Keratinocyte (primary cell): Measurements from ENCODE around the gene GGA2. TPM values are rescaled to one million over a fixed set of nuclear protein-coding genes. Genes with fewer than 3 reads are reported as not detected.

Source experiments
- DNase-seq: peaks from one replicate; pipeline ENCODE4 v3.0.0-alpha.2; 2011; ENCODE audit warnings: low read depth, missing footprints, low spot score
- FAIRE-seq: peaks from 2 replicates; lab custom pipeline; 2011; peaks lifted over from hg19 to GRCh38; lab: Jason Lieb, UNC
- H2AFZ ChIP-seq: 2 replicates; pipeline ENCODE4 v1.6.0; 2012; ENCODE audit warnings: low read length, control low read depth, inconsistent platforms; ENCODE audit not compliant: control insufficient read depth
- H3K27ac ChIP-seq: 2 replicates; pipeline ENCODE4 v1.5.1; 2011; ENCODE audit warnings: low read length; ENCODE audit not compliant: control insufficient read depth, insufficient read depth
- H3K27me3 ChIP-seq: 3 replicates; pipeline ENCODE4 v1.6.0; 2011; ENCODE audit warnings: low read length; ENCODE audit not compliant: control insufficient read depth, insufficient read depth; ENCODE audit errors: extremely low read depth
- H3K36me3 ChIP-seq, 2 experiments: 2 replicates in 1 of 2; 3 replicates in 1 of 2; pipeline ENCODE4 v1.5.1; 2011; ENCODE audit warnings: low read length in 2 of 2, mild to moderate bottlenecking in 1 of 2; ENCODE audit not compliant: control insufficient read depth in 2 of 2, insufficient read depth in 2 of 2; ENCODE audit errors: extremely low read depth in 1 of 2
- H3K4me1 ChIP-seq: 3 replicates; pipeline ENCODE4 v1.5.1; 2011; ENCODE audit warnings: low read length; ENCODE audit not compliant: control insufficient read depth, insufficient read depth; ENCODE audit errors: extremely low read depth
- H3K4me2 ChIP-seq: 3 replicates; pipeline ENCODE4 v1.6.0; 2011; ENCODE audit warnings: low read depth, low read length; ENCODE audit not compliant: control insufficient read depth, insufficient read depth; ENCODE audit errors: extremely low read depth
- H3K4me3 ChIP-seq, 3 experiments: fragments of 200-600 bp in 1 of 3; sonication (generic) in 1 of 3; 2 replicates in 2 of 3; 3 replicates in 1 of 3; pipeline ENCODE4 v1.5.1; 2011 to 2016; ENCODE audit warnings: low read length in 3 of 3, mild to moderate bottlenecking in 3 of 3, control low read depth in 2 of 3, inconsistent platforms in 1 of 3, low read depth in 1 of 3, mixed read lengths in 1 of 3, mixed run types in 1 of 3, moderate library complexity in 1 of 3; ENCODE audit not compliant: control insufficient read depth in 2 of 3, insufficient read depth in 2 of 3; ENCODE audit errors: extremely low read depth in 1 of 3
- H3K79me2 ChIP-seq: 2 replicates; pipeline ENCODE4 v1.6.0; 2012; ENCODE audit warnings: low read length; ENCODE audit not compliant: control insufficient read depth, insufficient read depth
- H3K9ac ChIP-seq: 3 replicates; pipeline ENCODE4 v1.6.0; 2011; ENCODE audit warnings: low read length; ENCODE audit not compliant: control insufficient read depth, insufficient read depth; ENCODE audit errors: extremely low read depth
- H3K9me1 ChIP-seq: 3 replicates; pipeline ENCODE4 v1.6.0; 2011; ENCODE audit warnings: low read length; ENCODE audit not compliant: control insufficient read depth, insufficient read depth; ENCODE audit errors: extremely low read depth
- H3K9me3 ChIP-seq: 2 replicates; pipeline ENCODE4 v1.5.1; 2012; ENCODE audit warnings: low read depth, low read length; ENCODE audit not compliant: control insufficient read depth
- H4K20me1 ChIP-seq: 3 replicates; pipeline ENCODE4 v1.6.0; 2011; ENCODE audit warnings: low read length; ENCODE audit not compliant: control insufficient read depth, insufficient read depth; ENCODE audit errors: extremely low read depth
- EZH2 ChIP-seq: IDR thresholded peaks from one replicate; pipeline ENCODE4 v1.6.1; 2012; ENCODE audit warnings: inconsistent platforms, mild to moderate bottlenecking, low read length, moderate library complexity
- dilution Hi-C: fragments of 300-500 bp; cut with MboI; formaldehyde crosslinking; loops from one replicate; pipeline ENCODE4 v1.7.0; 2020; ENCODE audit warnings: low sequenced_read_pairs; ENCODE audit not compliant: extremely low pct_ligation_motif_present
- polyA plus RNA-seq, 5 experiments: library from polyadenylated mRNA; depleted of rRNA in 3 of 5; stranded (reverse) in 3 of 5; stranded (forward) in 1 of 5; unstranded in 1 of 5; fragments of >200 nt; gene quantifications; 1 replicate in 1 of 5; 2 replicates in 3 of 5; 3 replicates in 1 of 5; pipeline versions ENCODE4 v1.2.1 to v1.2.3, GENCODE V29; 2011 to 2012; ENCODE audit warnings: missing spikeins in 2 of 5, low read depth in 1 of 5, low replicate concordance in 1 of 5
- TF ChIP-seq, protein P1 (sequence below), 3 experiments: IDR thresholded peaks in 1 of 3; conservative IDR thresholded peaks in 1 of 3; optimal IDR thresholded peaks in 1 of 3; 2 replicates in 2 of 3; 3 replicates in 1 of 3; pipeline versions ENCODE3 to v1.5.1; 2011; ENCODE audit warnings: low read length in 3 of 3, mild to moderate bottlenecking in 3 of 3, moderate library complexity in 2 of 3, control low read depth in 1 of 3, inconsistent platforms in 1 of 3; ENCODE audit not compliant: insufficient read depth in 2 of 3; ENCODE audit errors: extremely low read depth in 1 of 3

GGA2 gene
- polyA plus RNA-seq, 1 donor (not counting 4 experiments of a cell fraction or from before 2014, with no cell fraction given), result 54.1 TPM

DNA sequence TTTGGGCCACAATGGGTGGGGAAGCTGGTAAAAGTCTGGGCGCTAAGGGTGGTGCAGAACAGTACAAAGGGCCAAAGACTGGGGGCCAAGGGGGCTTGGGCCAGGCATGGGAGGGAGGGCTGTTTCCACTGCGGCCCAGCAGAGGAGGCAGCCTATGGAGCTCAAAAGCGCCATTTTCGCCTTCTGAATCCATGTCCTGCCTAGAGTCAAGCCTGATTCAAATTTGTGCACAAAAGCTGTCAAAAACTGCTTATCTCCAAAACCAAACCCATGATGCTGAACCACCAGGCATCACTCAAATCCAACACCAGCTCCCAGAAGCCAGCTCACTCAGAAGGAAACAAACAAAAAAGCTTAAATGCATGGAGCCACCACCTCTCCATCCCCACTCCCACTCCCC, 73.3 kb downstream of the GGA2 start:
- H3K9me1 ChIP-seq, result peaks cover 3% of the 10 kb centered on the region
- DNase-seq, result no peak
- H3K4me2 ChIP-seq, result no peak overlapping the region
- H3K9ac ChIP-seq, result no peak overlapping the region
- dilution Hi-C loops, result no loop called here
- no peaks in the 10 kb centered on the region for H3K9me3 ChIP-seq
- no peak overlapping the region for H2AFZ ChIP-seq
- H4K20me1 ChIP-seq, result peaks cover 4% of the 10 kb centered on the region
- H3K4me1 ChIP-seq, result no peaks in the 10 kb centered on the region
- H3K4me3 ChIP-seq, result no peak overlapping the region
- TF ChIP-seq, protein P1, sequence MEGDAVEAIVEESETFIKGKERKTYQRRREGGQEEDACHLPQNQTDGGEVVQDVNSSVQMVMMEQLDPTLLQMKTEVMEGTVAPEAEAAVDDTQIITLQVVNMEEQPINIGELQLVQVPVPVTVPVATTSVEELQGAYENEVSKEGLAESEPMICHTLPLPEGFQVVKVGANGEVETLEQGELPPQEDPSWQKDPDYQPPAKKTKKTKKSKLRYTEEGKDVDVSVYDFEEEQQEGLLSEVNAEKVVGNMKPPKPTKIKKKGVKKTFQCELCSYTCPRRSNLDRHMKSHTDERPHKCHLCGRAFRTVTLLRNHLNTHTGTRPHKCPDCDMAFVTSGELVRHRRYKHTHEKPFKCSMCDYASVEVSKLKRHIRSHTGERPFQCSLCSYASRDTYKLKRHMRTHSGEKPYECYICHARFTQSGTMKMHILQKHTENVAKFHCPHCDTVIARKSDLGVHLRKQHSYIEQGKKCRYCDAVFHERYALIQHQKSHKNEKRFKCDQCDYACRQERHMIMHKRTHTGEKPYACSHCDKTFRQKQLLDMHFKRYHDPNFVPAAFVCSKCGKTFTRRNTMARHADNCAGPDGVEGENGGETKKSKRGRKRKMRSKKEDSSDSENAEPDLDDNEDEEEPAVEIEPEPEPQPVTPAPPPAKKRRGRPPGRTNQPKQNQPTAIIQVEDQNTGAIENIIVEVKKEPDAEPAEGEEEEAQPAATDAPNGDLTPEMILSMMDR (optimal IDR thresholded peaks at IDR 0.05 in 1 of 3, IDR thresholded peaks at IDR 0.05 in 1 of 3, conservative IDR thresholded peaks at IDR 0.05 in 1 of 3; ENCODE audit: extremely low read depth in 1 of 3, insufficient read depth in 2 of 3, low read length in 3 of 3), result no peak
- TF ChIP-seq EZH2, result no peak
- no peak for FAIRE-seq
- H3K27ac ChIP-seq, result no peak overlapping the region
- H3K27me3 ChIP-seq, result no peaks in the 10 kb centered on the region
- H3K36me3 ChIP-seq, result peaks cover 10 to 16% of the 10 kb centered on the region in 2 experiments
- H3K79me2 ChIP-seq, result no peaks in the 10 kb centered on the region

DNA sequence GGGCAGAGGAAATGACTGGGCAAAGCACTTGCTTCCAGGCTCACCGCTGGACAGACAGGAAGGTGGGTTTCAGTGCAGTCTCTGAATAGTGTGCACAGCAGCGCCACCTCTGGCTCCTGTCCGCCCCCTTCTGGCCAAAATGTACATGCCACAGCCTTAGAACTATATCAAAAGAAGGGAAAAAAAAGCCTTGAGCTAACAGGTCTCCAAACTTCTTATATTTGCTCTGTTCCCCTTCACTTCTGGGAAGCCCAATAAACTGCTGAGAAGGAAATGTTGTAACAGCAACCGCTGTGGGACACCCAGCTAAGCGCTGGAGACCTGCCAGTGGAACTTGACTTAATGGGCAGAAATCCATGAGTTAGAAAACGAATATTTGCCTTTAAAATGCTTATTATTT, 74.8 kb downstream of the GGA2 start:
- H3K36me3 ChIP-seq, result peaks cover 14 to 20% of the 10 kb centered on the region in 2 experiments
- FAIRE-seq, result no peak
- H3K27ac ChIP-seq, result no peak overlapping the region
- peaks cover 3% of the 10 kb centered on the region for H3K9me1 ChIP-seq
- no peak overlapping the region for H3K4me2 ChIP-seq
- peaks cover 4% of the 10 kb centered on the region for H4K20me1 ChIP-seq
- no peaks in the 10 kb centered on the region for H3K27me3 ChIP-seq
- no peak overlapping the region for H2AFZ ChIP-seq
- H3K4me1 ChIP-seq, result no peaks in the 10 kb centered on the region
- peak; percentile 49 for DNase-seq
- H3K4me3 ChIP-seq, result no peak overlapping the region
- H3K9ac ChIP-seq, result no peak overlapping the region
- H3K9me3 ChIP-seq, result no peaks in the 10 kb centered on the region
- dilution Hi-C loops, result no loop called here
- no peaks in the 10 kb centered on the region for H3K79me2 ChIP-seq
- no peak for TF ChIP-seq EZH2
- TF ChIP-seq, protein P1 (optimal IDR thresholded peaks at IDR 0.05 in 1 of 3, IDR thresholded peaks at IDR 0.05 in 1 of 3, conservative IDR thresholded peaks at IDR 0.05 in 1 of 3; ENCODE audit: extremely low read depth in 1 of 3, insufficient read depth in 2 of 3, low read length in 3 of 3), result peak; percentile 80 to 93 (median 85)
